ENCODE results near the gene GLYR1.

The GLYR1 gene

GRCh38 chr16:4836727-4837126, 10.4 kb downstream of the GLYR1 start:
- Mint-ChIP-seq H3K4me1 (peaks cover 14% of the 10 kb centered on the region), H3K27ac (no peak overlapping the region), H3K9me3 (no peaks in the 10 kb centered on the region), H3K27me3 (no peaks in the 10 kb centered on the region), H3K4me3 (no peak overlapping the region)
- no peak for ATAC-seq
- DNase-seq = no peak

GRCh38 chr16:4833584-4833983, 13.5 kb downstream of the GLYR1 start:
- Mint-ChIP-seq H3K9me3 (no peaks in the 10 kb centered on the region), H3K4me1 (peaks cover 10% of the 10 kb centered on the region), H3K27ac (no peak overlapping the region), H3K27me3 (no peaks in the 10 kb centered on the region), H3K4me3 (no peak overlapping the region)
- ATAC-seq = no peak
- no peak for DNase-seq

GRCh38 chr16:4832698-4833343, 14.3 kb downstream of the GLYR1 start:
- no peak for ATAC-seq
- H3K27ac Mint-ChIP-seq = no peak overlapping the region

GRCh38 chr16:4831616-4832015, 15.5 kb downstream of the GLYR1 start:
- DNase-seq (no peak), ATAC-seq (no peak)
- H3K4me1 Mint-ChIP-seq = peaks cover 5% of the 10 kb centered on the region
- H3K9me3 Mint-ChIP-seq = no peaks in the 10 kb centered on the region
- no peaks in the 10 kb centered on the region for H3K27me3 Mint-ChIP-seq
- no peak overlapping the region for H3K4me3 Mint-ChIP-seq
- H3K27ac Mint-ChIP-seq = peak overlapping the region in 1 of 2 donors; percentile 57

More at GRCh38 chr16:4832698-4833343, 14.3 kb downstream of the GLYR1 start:
- Mint-ChIP-seq H3K4me3 (no peak overlapping the region), H3K4me1 (peaks cover 5% of the 10 kb centered on the region), H3K9me3 (no peaks in the 10 kb centered on the region), H3K27me3 (no peaks in the 10 kb centered on the region)
- no peak for DNase-seq

GRCh38 chr16:4830408-4830807, 16.7 kb downstream of the GLYR1 start:
- Mint-ChIP-seq H3K4me1 (peaks cover 5% of the 10 kb centered on the region), H3K9me3 (no peaks in the 10 kb centered on the region), H3K27me3 (no peaks in the 10 kb centered on the region), H3K4me3 (no peak overlapping the region), H3K27ac (peak overlapping the region in 1 of 2 donors; percentile 23)
- DNase-seq (no peak), ATAC-seq (no peak)

- Mint-ChIP-seq H3K27me3 (no peaks in the 10 kb centered on the region), H3K9me3 (no peaks in the 10 kb centered on the region), H3K4me3 (no peak overlapping the region), H3K27ac (no peak overlapping the region), H3K4me1 (peaks cover 5% of the 10 kb centered on the region)
- ATAC-seq (no peak), DNase-seq (no peak)
Measured at GRCh38 chr16:4828567-4829321, 18.3 kb downstream of the GLYR1 start.

GRCh38 chr16:4826980-4827379, 20.1 kb downstream of the GLYR1 start:
- DNase-seq = no peak
- Mint-ChIP-seq H3K9me3 (no peaks in the 10 kb centered on the region), H3K27ac (no peak overlapping the region), H3K27me3 (no peaks in the 10 kb centered on the region), H3K4me1 (no peaks in the 10 kb centered on the region), H3K4me3 (no peak overlapping the region)
- ATAC-seq = no peak

GRCh38 chr16:4826526-4826925, 20.6 kb downstream of the GLYR1 start:
- no peaks in the 10 kb centered on the region for H3K9me3 Mint-ChIP-seq
- H3K27me3 Mint-ChIP-seq = no peaks in the 10 kb centered on the region
- H3K4me3 Mint-ChIP-seq = no peak overlapping the region
- no peak for DNase-seq
- ATAC-seq = no peak
- H3K4me1 Mint-ChIP-seq = no peaks in the 10 kb centered on the region
- H3K27ac Mint-ChIP-seq = no peak overlapping the region

GRCh38 chr16:4825196-4825595, 21.9 kb downstream of the GLYR1 start:
- ATAC-seq = no peak
- Mint-ChIP-seq H3K27ac (no peak overlapping the region), H3K4me3 (no peak overlapping the region), H3K4me1 (no peaks in the 10 kb centered on the region), H3K9me3 (no peaks in the 10 kb centered on the region), H3K27me3 (no peaks in the 10 kb centered on the region)
- DNase-seq = no peak

- H3K9me3 Mint-ChIP-seq = no peaks in the 10 kb centered on the region
- peak overlapping the region in 1 of 2 donors; percentile 43 for H3K27ac Mint-ChIP-seq
- DNase-seq = no peak
- no peak overlapping the region for H3K4me3 Mint-ChIP-seq
- no peaks in the 10 kb centered on the region for H3K27me3 Mint-ChIP-seq
- no peaks in the 10 kb centered on the region for H3K4me1 Mint-ChIP-seq
- ATAC-seq = no peak
Measured at GRCh38 chr16:4820652-4821051, 26.4 kb downstream of the GLYR1 start.

- Mint-ChIP-seq H3K4me3 (no peak overlapping the region), H3K27ac (no peak overlapping the region), H3K27me3 (no peaks in the 10 kb centered on the region), H3K9me3 (no peaks in the 10 kb centered on the region), H3K4me1 (no peaks in the 10 kb centered on the region)
- no peak for ATAC-seq
- DNase-seq = no peak
Measured at GRCh38 chr16:4814542-4815173, 32.4 kb downstream of the GLYR1 start.

- no peak for DNase-seq
- peak overlapping the region in 1 of 2 donors; percentile 80 for H3K27ac Mint-ChIP-seq
- H3K27me3 Mint-ChIP-seq = no peaks in the 10 kb centered on the region
- H3K4me3 Mint-ChIP-seq = no peak overlapping the region
- H3K9me3 Mint-ChIP-seq = no peaks in the 10 kb centered on the region
- no peak for ATAC-seq
- no peaks in the 10 kb centered on the region for H3K4me1 Mint-ChIP-seq
Measured at GRCh38 chr16:4814046-4814445, 33.0 kb downstream of the GLYR1 start.

GRCh38 chr16:4813251-4814003, 33.7 kb downstream of the GLYR1 start:
- no peak for ATAC-seq
- DNase-seq = no peak
- H3K9me3 Mint-ChIP-seq = no peaks in the 10 kb centered on the region
- H3K27ac Mint-ChIP-seq = no peak overlapping the region
- no peak overlapping the region for H3K4me3 Mint-ChIP-seq
- H3K4me1 Mint-ChIP-seq = no peaks in the 10 kb centered on the region
- no peaks in the 10 kb centered on the region for H3K27me3 Mint-ChIP-seq

GRCh38 chr16:4811773-4812172, 35.3 kb downstream of the GLYR1 start:
- Mint-ChIP-seq H3K4me1 (no peaks in the 10 kb centered on the region), H3K4me3 (no peak overlapping the region), H3K27me3 (no peaks in the 10 kb centered on the region), H3K9me3 (no peaks in the 10 kb centered on the region), H3K27ac (peak overlapping the region in 1 of 2 donors; percentile 88)
- ATAC-seq = no peak
- DNase-seq = no peak

- no peak overlapping the region for H3K27ac Mint-ChIP-seq
- H3K27me3 Mint-ChIP-seq = no peaks in the 10 kb centered on the region
- H3K4me3 Mint-ChIP-seq = no peak overlapping the region
- DNase-seq = no peak
- ATAC-seq = no peak
- H3K4me1 Mint-ChIP-seq = no peaks in the 10 kb centered on the region
- H3K9me3 Mint-ChIP-seq = no peaks in the 10 kb centered on the region
Measured at GRCh38 chr16:4811242-4811641, 35.8 kb downstream of the GLYR1 start.

GRCh38 chr16:4806280-4806679, 40.8 kb downstream of the GLYR1 start:
- Mint-ChIP-seq H3K9me3 (no peaks in the 10 kb centered on the region), H3K4me3 (no peak overlapping the region), H3K27ac (no peak overlapping the region), H3K4me1 (peaks cover 23% of the 10 kb centered on the region), H3K27me3 (no peaks in the 10 kb centered on the region)
- ATAC-seq (no peak), DNase-seq (no peak)
